Measurements from ENCODE around the gene MRPS9. TPM values are rescaled to one million over a fixed set of nuclear protein-coding genes. Genes with fewer than 3 reads are reported as not detected.
A peak's percentile ranks its signal among the peaks of the same experiment; 100 is the strongest.

MRPS9 gene
- total and polyA plus RNA-seq, 2 of the 13 experiments (the other 11 are each of a cell fraction or from before 2014, with no cell fraction given): 31.2 to 91.8 TPM

DNA sequence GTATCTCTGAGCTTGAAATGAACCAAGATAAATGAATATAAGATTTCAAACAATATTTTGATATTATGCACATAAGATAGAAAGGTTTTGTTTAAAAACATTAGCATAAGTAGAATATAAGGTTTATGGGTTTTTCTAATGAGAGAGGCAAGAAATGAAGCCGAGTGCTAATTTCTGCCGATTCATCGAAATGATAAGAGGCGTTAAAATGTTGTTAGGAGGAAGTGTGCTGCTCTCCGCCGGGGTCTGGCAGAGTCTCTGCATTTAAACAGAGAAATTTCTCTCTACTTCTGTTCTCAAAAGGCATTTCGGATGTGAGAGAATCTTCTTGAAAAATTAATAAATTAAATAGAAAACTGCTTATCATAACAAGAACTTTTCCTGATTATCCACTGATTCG, 83.6 kb downstream of the MRPS9 start:
- Histone ChIP-seq H3K27ac (ENCODE audit: extremely low read length, insufficient read depth, low read length) (no peak overlapping the region), H3K79me2 (ENCODE audit: insufficient read depth, low read length) (no peaks in the 10 kb centered on the region), H3K27me3 (ENCODE audit: control insufficient read depth in 1 of 2, insufficient read depth in 2 of 2, low read length in 2 of 2) (peaks cover 0 to 5% of the 10 kb centered on the region in 2 experiments; a peak in 2 of 5 replicates), H3K4me2 (ENCODE audit: low read depth, low read length) (no peak overlapping the region), H3K9me3 (ENCODE audit: low read length) (no peaks in the 10 kb centered on the region), H3K9ac (ENCODE audit: insufficient read depth, low read depth, low read length) (no peak overlapping the region), H3K36me3 (replicated peaks in 1 of 2; ENCODE audit: control insufficient read depth in 1 of 2, insufficient read depth in 2 of 2, low read length in 2 of 2) (no peaks in the 10 kb centered on the region), H4K20me1 (ENCODE audit: insufficient read depth, low read length) (no peaks in the 10 kb centered on the region), H3K4me3 (replicated peaks in 1 of 3; ENCODE audit: insufficient read depth in 1 of 3, low read depth in 2 of 3, low read length in 3 of 3) (no peak overlapping the region), H2AFZ (ENCODE audit: low read length) (no peak overlapping the region), H3K4me1 (ENCODE audit: insufficient read depth, low read length) (no peaks in the 10 kb centered on the region)
- ChIA-PET POLR2A (no interaction called here), CTCF (ENCODE audit: low intra/inter-chr PET ratio, low total read pairs) (no interaction called here)
- no peak for TF ChIP-seq ZNF83 (CRISPR knock-in tag; IDR thresholded peaks at IDR 0.05; ENCODE audit: borderline replicate concordance)
- TF ChIP-seq MAFK (conservative IDR thresholded peaks at IDR 0.05 in 1 of 2, IDR thresholded peaks at IDR 0.05 in 1 of 2; ENCODE audit: low read length in 2 of 2): peak; percentile 90 to 96
- peak; percentile 93 for TF ChIP-seq MAFF (IDR thresholded peaks at IDR 0.05; ENCODE audit: low read depth, low read length)
- FAIRE-seq (no peak), ATAC-seq (no peak), DNase-seq (ENCODE audit: low spot score) (no peak)
- in situ Hi-C loops (cut with HindIII; ENCODE audit: extremely low pct_ligation_motif_present, low pct_unique_long_range_greater_than_20kb): no loop called here
- intact Hi-C loops (cut with micrococcal nuclease; ENCODE audit: unreplicated experiment): no loop called here
- no TSS peak for BruUV-seq (replicated peaks)
- 45% methylated on average over 8 of the region's 8 CpGs for WGBS (ENCODE audit: low lambda C conversion rate)

DNA sequence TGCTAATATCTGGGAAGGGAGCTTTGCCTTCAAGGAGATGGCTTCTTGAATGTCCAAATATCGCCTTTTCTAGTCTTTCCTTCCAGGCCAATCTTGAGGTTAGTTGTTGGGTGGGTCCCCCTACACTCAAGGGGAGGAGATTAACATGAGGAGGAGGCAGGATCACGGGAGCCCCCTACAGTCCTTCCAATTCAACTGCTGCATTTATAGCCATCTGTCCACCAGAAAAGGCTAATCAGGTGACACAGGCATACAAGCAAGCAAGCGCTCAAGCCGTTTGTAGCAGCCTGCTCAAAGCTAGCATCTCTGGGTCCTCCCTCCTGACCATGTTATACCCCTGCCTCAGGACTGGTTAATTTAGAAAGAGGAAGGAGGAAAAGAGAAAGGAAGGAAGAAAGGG, 87.6 kb downstream of the MRPS9 start:
- in situ Hi-C loops (cut with HindIII; ENCODE audit: extremely low pct_ligation_motif_present, low pct_unique_long_range_greater_than_20kb) (no loop called here), intact Hi-C loops (cut with micrococcal nuclease; ENCODE audit: unreplicated experiment) (no loop called here)
- CTCF ChIA-PET (ENCODE audit: low intra/inter-chr PET ratio, low total read pairs): no interaction called here
- POLR2A ChIA-PET: no interaction called here
- Histone ChIP-seq H3K9me3 (ENCODE audit: low read length) (no peaks in the 10 kb centered on the region), H3K79me2 (ENCODE audit: insufficient read depth, low read length) (no peaks in the 10 kb centered on the region), H4K20me1 (ENCODE audit: insufficient read depth, low read length) (no peaks in the 10 kb centered on the region), H3K36me3 (replicated peaks in 1 of 2; ENCODE audit: control insufficient read depth in 1 of 2, insufficient read depth in 2 of 2, low read length in 2 of 2) (no peaks in the 10 kb centered on the region), H2AFZ (ENCODE audit: low read length) (no peak overlapping the region), H3K4me3 (replicated peaks in 1 of 3; ENCODE audit: insufficient read depth in 1 of 3, low read depth in 2 of 3, low read length in 3 of 3) (no peak overlapping the region), H3K9ac (ENCODE audit: insufficient read depth, low read depth, low read length) (no peak overlapping the region), H3K27me3 (ENCODE audit: control insufficient read depth in 1 of 2, insufficient read depth in 2 of 2, low read length in 2 of 2) (peaks cover 0 to 19% of the 10 kb centered on the region in 2 experiments; a peak in 2 of 5 replicates), H3K4me1 (ENCODE audit: insufficient read depth, low read length) (no peaks in the 10 kb centered on the region), H3K27ac (ENCODE audit: extremely low read length, insufficient read depth, low read length) (no peak overlapping the region), H3K4me2 (ENCODE audit: low read depth, low read length) (no peak overlapping the region)
- ATAC-seq (peak; percentile 79), FAIRE-seq (peak; percentile 54), DNase-seq (ENCODE audit: low spot score) (peak; percentile 12)
- TF ChIP-seq, protein P1, sequence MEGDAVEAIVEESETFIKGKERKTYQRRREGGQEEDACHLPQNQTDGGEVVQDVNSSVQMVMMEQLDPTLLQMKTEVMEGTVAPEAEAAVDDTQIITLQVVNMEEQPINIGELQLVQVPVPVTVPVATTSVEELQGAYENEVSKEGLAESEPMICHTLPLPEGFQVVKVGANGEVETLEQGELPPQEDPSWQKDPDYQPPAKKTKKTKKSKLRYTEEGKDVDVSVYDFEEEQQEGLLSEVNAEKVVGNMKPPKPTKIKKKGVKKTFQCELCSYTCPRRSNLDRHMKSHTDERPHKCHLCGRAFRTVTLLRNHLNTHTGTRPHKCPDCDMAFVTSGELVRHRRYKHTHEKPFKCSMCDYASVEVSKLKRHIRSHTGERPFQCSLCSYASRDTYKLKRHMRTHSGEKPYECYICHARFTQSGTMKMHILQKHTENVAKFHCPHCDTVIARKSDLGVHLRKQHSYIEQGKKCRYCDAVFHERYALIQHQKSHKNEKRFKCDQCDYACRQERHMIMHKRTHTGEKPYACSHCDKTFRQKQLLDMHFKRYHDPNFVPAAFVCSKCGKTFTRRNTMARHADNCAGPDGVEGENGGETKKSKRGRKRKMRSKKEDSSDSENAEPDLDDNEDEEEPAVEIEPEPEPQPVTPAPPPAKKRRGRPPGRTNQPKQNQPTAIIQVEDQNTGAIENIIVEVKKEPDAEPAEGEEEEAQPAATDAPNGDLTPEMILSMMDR (CRISPR knock-in tag; IDR thresholded peaks at IDR 0.05): peak; percentile 40
- TF ChIP-seq, protein P2, sequence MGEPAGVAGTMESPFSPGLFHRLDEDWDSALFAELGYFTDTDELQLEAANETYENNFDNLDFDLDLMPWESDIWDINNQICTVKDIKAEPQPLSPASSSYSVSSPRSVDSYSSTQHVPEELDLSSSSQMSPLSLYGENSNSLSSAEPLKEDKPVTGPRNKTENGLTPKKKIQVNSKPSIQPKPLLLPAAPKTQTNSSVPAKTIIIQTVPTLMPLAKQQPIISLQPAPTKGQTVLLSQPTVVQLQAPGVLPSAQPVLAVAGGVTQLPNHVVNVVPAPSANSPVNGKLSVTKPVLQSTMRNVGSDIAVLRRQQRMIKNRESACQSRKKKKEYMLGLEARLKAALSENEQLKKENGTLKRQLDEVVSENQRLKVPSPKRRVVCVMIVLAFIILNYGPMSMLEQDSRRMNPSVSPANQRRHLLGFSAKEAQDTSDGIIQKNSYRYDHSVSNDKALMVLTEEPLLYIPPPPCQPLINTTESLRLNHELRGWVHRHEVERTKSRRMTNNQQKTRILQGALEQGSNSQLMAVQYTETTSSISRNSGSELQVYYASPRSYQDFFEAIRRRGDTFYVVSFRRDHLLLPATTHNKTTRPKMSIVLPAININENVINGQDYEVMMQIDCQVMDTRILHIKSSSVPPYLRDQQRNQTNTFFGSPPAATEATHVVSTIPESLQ (CRISPR knock-in tag; conservative IDR thresholded peaks at IDR 0.05): no peak
- WGBS (ENCODE audit: low lambda C conversion rate): 8% methylated on average over 4 of the region's 4 CpGs
- BruUV-seq (replicated peaks): no TSS peak

Data from HepG2 (cell line).